Erythroblast (primary cell): Measurements from ENCODE around the gene ZNF827.

Source experiments
- GATA1 ChIP-seq: IDR thresholded peaks from 2 replicates; pipeline ENCODE4 v1.6.1; 2011; ENCODE audit warnings: low read depth, mild to moderate bottlenecking, control low read depth, low read length, moderate library complexity
- POLR2A ChIP-seq: IDR thresholded peaks from 2 replicates; pipeline ENCODE4 v1.6.1; 2011; ENCODE audit warnings: mild to moderate bottlenecking, low read length

DNA sequence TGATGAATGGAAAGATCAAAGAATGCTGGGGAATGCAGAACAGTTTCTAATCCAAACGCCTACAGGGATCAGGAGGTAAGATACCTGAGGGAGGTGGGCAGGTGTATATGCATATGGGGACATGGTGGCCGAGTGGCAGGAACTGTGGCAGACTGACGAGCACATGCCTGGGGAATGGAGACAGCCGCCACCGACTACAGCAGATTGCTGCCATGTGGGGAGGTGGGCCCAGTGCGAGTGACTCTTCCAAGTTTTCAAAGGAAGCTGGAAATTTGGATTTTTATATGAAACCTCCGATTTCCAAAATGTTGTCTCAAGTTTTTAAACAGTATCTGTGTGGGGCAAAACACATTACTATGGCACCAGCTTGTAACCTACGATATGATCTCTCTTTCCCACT is 9.9 kb downstream of the ZNF827 start:
- TF ChIP-seq POLR2A = no peak
- TF ChIP-seq GATA1 = no peak
